ENCODE measurements around the gene TCF19. TPM values are rescaled to one million over a fixed set of nuclear protein-coding genes. Genes with fewer than 3 reads are reported as not detected.

TCF19 gene, protein sequence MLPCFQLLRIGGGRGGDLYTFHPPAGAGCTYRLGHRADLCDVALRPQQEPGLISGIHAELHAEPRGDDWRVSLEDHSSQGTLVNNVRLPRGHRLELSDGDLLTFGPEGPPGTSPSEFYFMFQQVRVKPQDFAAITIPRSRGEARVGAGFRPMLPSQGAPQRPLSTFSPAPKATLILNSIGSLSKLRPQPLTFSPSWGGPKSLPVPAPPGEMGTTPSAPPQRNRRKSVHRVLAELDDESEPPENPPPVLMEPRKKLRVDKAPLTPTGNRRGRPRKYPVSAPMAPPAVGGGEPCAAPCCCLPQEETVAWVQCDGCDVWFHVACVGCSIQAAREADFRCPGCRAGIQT
- total RNA-seq: 1 to 10 TPM; 1.5 to 1.6 TPM

DNA sequence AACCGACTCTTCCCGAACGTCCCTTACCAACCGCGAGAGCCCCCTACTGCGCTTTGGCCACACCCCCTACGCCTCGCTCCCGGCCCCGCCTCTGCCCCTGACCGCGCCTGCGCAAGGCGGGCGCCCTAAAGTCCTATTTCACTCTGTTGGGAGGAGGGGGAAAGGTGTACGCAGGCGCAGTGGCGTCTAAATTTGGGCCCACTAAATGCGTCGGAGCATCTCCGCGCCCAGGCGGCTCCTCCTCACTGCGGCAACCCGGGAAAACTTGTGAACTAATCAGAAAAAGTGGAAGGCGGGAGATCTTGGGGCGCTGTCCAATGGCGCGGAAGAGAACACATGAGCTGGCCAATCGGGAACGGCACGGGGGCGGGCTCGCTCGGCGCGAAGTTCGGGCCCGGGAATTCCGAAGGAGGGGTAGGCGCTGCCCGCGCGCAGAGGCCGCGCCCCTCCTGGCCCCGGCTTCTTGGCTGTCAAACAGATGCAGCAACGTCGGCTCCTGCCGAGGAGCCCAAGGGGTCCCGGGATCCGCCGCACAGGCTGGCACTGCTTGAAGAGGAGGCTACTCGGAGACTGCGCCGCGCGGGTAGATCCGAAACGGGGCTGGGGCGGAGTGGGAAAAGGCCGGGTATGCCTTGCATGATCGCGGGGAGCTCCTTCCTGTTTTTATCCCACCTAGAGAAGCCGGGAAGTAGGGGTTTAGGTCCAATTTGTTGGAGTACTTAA lies at the start of gene TCF19:
Gene TCF19 (plus strand): TSS at position 450 of the 723 bp plus-strand sequence. CDS start 881 bp downstream, outside the sequence.
- DNase-seq (ENCODE audit: low spot score): peak; percentile 99
- peak within 1 kb of the TSS; percentile 52 to 72 for H3K4me3 ChIP-seq
- peaks cover 13% of the 10 kb centered on the region for H3K36me3 ChIP-seq
- H3K27ac ChIP-seq: peak within 1 kb of the TSS; percentile 58 to 80
- no peaks in the 10 kb centered on the region for H3K9me3 ChIP-seq
- H3K4me1 ChIP-seq: peaks cover 0 to 20% of the 10 kb centered on the region in 2 donors
- TF ChIP-seq, protein P1, sequence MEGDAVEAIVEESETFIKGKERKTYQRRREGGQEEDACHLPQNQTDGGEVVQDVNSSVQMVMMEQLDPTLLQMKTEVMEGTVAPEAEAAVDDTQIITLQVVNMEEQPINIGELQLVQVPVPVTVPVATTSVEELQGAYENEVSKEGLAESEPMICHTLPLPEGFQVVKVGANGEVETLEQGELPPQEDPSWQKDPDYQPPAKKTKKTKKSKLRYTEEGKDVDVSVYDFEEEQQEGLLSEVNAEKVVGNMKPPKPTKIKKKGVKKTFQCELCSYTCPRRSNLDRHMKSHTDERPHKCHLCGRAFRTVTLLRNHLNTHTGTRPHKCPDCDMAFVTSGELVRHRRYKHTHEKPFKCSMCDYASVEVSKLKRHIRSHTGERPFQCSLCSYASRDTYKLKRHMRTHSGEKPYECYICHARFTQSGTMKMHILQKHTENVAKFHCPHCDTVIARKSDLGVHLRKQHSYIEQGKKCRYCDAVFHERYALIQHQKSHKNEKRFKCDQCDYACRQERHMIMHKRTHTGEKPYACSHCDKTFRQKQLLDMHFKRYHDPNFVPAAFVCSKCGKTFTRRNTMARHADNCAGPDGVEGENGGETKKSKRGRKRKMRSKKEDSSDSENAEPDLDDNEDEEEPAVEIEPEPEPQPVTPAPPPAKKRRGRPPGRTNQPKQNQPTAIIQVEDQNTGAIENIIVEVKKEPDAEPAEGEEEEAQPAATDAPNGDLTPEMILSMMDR (IDR thresholded peaks at IDR 0.05): peak in 1 of 2 donors; percentile 15
- H3K27me3 ChIP-seq: no peaks in the 10 kb centered on the region

DNA sequence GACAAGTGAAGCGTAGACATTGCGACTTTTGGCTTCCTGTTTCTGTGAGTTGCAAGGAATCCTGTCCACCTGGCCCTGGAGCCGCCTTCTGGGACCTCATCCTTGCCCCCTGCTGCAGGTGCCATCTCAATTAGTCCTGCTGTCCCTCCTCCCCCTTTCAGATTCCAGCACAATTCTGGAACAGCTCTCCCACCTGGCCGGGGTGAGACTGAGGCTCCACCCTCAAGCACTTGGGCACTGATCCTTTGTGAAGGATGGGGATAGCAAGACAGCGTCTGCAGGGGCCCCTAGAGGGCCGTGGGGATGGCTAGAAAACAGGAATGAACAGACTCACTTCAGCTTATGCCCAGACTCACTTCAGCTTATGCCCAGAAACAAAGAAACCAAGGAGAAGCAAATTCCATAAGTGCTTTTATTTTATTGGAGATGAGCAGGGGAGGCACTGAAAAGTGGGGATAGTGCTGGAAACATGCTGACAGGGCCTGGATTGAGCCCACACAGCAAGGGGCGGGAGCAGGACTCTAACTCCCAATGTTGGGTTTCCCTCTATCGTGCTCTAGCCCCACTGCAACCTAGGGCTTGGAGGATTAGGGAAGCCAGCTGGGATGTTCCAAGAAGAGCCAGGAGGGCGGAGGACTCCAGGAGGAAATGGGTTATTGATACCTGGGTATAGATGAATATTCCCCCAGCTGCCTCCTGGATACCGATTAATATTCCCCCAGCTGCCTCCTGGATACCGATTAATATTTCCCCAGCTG lies 47.4 kb upstream of the TCF19 start:
- H3K27me3 ChIP-seq: no peaks in the 10 kb centered on the region
- H3K4me1 ChIP-seq: peaks cover 0 to 21% of the 10 kb centered on the region in 2 donors
- no peaks in the 10 kb centered on the region for H3K9me3 ChIP-seq
- no peak overlapping the region for H3K4me3 ChIP-seq
- no peak for DNase-seq (ENCODE audit: low spot score)
- TF ChIP-seq, protein P1 (IDR thresholded peaks at IDR 0.05): no peak
- no peaks in the 10 kb centered on the region for H3K36me3 ChIP-seq
- no peak overlapping the region for H3K27ac ChIP-seq

DNA sequence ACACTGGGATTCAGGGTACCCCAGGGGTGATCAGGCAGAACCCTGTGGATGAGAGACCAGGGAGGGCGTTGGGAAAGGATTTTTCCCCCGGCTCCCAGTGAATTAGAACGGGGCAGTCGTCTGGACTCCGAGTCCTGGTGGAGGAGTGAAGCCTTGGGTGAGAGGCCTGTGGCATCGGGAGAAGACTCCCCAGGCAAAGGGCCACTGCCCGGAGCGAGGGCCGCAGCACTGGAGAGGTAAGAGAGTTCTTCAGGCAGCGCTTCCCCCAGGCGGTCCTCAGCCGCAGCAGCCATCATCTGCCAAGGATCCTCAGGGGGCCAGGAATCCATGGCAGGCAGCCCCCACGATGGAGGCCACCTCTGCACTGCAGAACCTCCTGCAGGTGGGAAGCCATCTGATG lies 46.7 kb upstream of the TCF19 start:
- H3K27me3 ChIP-seq: no peaks in the 10 kb centered on the region
- H3K4me1 ChIP-seq: peaks cover 0 to 22% of the 10 kb centered on the region in 2 donors
- DNase-seq (ENCODE audit: low spot score): no peak
- no peak overlapping the region for H3K27ac ChIP-seq
- no peak overlapping the region for H3K4me3 ChIP-seq
- TF ChIP-seq, protein P1 (IDR thresholded peaks at IDR 0.05): no peak
- H3K36me3 ChIP-seq: no peaks in the 10 kb centered on the region
- no peaks in the 10 kb centered on the region for H3K9me3 ChIP-seq

DNA sequence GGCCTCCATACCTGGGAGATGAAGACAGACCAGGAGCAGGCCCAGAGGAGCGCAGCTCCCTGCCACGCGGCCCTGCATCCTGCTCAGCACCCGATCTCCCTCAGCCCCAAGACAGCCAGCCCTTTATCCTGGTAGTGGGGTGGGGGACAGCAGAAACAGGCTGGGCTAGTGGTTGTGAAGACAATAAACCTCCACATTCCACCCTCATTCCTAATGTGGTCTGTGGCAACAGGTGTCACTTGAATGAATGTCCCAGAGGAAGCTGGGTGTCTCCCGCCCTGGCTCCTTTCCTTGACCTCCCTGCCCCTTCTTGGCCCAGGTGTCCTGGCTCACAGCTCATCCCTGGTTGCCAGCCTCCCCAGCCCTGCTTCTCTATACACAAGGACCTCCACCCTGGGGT lies 45.9 kb upstream of the TCF19 start, which contains the start of gene C6orf15:
Gene C6orf15 (minus strand): TSS at position 98 of the 400 bp plus-strand sequence. CDS start 20 bp downstream, at position 78.
- Histone ChIP-seq H3K36me3 (no peaks in the 10 kb centered on the region), H3K4me1 (peaks cover 0 to 29% of the 10 kb centered on the region in 2 donors), H3K27me3 (no peaks in the 10 kb centered on the region), H3K27ac (peak within 1 kb of the TSS in 1 of 2 donors; percentile 15), H3K4me3 (no peak within 1 kb of the TSS), H3K9me3 (no peaks in the 10 kb centered on the region)
- TF ChIP-seq, protein P1 (IDR thresholded peaks at IDR 0.05): no peak
- no peak for DNase-seq (ENCODE audit: low spot score)

DNA sequence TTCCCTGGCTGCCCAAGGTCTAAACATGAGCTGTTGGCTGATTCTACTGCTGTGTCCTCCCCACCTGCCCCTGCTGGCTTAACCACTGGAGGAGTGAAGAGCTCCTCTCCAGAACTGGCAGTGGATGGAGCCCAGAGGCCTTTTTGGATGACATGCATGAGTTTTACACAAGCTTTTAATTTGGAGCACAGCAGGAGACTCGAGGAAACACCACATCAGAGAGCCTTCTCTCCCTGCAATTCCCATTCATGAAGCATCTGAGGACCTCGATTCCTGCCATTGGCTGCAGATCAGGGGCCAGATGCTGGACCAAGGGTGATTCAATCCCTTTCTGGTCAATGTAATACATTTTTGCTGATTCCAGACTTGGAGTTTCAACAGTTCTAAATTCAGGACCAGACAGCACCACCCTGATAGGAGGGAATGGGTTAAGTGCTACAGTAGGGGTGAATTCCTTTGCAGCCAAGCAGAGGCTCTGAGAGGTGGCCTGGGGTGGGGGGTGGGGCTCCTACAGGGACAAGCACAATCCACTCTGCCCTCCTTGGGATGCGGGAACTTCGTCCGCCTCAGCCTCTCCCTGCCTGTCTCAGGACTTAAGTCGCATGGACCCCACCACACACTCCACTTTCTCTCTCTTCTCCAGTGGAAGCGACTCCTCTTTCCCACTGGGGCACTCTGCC lies 44.4 kb upstream of the TCF19 start:
- H3K4me1 ChIP-seq: peaks cover 0 to 31% of the 10 kb centered on the region in 2 donors
- no peak overlapping the region for H3K4me3 ChIP-seq
- no peaks in the 10 kb centered on the region for H3K36me3 ChIP-seq
- H3K9me3 ChIP-seq: no peaks in the 10 kb centered on the region
- TF ChIP-seq, protein P1 (IDR thresholded peaks at IDR 0.05): no peak
- H3K27me3 ChIP-seq: no peaks in the 10 kb centered on the region
- H3K27ac ChIP-seq: peak overlapping the region; percentile 60 to 66
- DNase-seq (ENCODE audit: low spot score): no peak
